Measurements from ENCODE around the gene STXBP2.

DNA sequence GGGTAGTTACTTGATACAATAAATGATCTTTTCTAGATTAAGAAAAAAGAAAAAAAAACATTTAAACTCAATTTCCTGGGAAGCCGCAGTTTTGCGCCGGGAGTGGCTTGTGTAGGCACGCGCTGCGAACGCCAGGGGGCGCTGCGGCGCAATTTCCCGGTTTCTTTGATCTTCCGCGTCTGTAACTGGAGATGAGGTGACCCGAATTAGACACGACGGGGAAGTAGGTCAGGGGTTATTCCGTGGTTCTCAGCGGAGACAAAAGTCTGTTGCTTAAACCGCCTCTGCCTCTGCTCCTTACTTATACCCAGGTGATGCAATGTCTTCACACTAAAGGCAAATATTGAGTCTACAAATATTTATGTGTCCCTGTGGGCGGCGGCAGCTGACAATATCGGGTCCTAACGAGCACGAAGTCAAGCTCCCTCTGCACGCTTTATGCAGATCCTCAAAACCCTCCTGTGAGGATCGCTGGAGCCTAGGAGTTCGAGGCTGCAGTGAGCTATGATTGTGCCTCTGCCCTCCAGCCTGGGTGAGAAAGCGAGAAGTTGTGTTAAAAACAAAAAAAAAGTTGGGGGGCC is 15.2 kb downstream of the STXBP2 start:
- TF ChIP-seq EZH2 (IDR thresholded peaks at IDR 0.05; ENCODE audit: insufficient read depth, poor library complexity, severe bottlenecking) (no peak), EZH2phosphoT487 (IDR thresholded peaks at IDR 0.05; ENCODE audit: insufficient read depth, low read depth) (no peak)
